Measurements from ENCODE around the gene PTDSS2.

DNA sequence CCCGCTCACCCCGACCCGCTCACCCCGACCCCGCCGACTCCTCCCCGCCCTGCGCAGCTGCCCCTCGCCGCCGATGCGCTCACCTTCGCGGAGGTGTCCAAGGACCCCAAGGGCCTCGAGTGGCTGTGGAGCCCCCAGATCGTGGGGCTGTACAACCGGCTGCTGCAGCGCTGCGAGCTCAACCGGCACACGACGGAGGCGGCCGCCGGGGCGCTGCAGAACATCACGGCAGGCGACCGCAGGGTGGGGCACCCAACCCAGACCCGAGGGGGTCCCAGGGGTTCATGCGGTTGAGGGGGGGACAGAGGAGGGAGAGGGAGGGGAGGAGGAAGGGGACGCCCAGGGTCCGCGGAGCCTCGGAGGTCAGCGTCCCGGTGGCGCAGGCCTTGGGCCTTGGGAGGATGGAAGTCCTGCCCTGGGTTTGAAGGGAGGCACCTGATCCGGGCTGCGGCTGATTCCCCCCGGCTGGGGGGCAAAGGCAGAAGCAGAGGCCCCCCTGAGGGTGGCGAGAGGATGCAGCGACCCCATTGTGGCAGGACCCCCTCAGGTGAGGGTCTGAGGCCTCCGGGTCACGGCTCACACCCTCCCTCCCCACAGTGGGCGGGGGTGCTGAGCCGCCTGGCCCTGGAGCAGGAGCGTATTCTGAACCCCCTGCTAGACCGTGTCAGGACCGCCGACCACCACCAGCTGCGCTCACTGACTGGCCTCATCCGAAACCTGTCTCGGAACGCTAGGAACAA is 46.9 kb upstream of the PTDSS2 start:
- TF ChIP-seq, protein P1, sequence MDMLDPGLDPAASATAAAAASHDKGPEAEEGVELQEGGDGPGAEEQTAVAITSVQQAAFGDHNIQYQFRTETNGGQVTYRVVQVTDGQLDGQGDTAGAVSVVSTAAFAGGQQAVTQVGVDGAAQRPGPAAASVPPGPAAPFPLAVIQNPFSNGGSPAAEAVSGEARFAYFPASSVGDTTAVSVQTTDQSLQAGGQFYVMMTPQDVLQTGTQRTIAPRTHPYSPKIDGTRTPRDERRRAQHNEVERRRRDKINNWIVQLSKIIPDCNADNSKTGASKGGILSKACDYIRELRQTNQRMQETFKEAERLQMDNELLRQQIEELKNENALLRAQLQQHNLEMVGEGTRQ (IDR thresholded peaks at IDR 0.05; ENCODE audit: low read depth, low read length) = no peak
- TF ChIP-seq FOS (IDR thresholded peaks at IDR 0.05; ENCODE audit: low read depth, low read length) = no peak
- no peak for TF ChIP-seq RFX5 (IDR thresholded peaks at IDR 0.05; ENCODE audit: low read depth, low read length)
- TF ChIP-seq, protein P2, sequence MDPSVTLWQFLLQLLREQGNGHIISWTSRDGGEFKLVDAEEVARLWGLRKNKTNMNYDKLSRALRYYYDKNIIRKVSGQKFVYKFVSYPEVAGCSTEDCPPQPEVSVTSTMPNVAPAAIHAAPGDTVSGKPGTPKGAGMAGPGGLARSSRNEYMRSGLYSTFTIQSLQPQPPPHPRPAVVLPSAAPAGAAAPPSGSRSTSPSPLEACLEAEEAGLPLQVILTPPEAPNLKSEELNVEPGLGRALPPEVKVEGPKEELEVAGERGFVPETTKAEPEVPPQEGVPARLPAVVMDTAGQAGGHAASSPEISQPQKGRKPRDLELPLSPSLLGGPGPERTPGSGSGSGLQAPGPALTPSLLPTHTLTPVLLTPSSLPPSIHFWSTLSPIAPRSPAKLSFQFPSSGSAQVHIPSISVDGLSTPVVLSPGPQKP (IDR thresholded peaks at IDR 0.05; ENCODE audit: borderline replicate concordance, low read depth, low read length) = no peak
- TF ChIP-seq, protein P3, sequence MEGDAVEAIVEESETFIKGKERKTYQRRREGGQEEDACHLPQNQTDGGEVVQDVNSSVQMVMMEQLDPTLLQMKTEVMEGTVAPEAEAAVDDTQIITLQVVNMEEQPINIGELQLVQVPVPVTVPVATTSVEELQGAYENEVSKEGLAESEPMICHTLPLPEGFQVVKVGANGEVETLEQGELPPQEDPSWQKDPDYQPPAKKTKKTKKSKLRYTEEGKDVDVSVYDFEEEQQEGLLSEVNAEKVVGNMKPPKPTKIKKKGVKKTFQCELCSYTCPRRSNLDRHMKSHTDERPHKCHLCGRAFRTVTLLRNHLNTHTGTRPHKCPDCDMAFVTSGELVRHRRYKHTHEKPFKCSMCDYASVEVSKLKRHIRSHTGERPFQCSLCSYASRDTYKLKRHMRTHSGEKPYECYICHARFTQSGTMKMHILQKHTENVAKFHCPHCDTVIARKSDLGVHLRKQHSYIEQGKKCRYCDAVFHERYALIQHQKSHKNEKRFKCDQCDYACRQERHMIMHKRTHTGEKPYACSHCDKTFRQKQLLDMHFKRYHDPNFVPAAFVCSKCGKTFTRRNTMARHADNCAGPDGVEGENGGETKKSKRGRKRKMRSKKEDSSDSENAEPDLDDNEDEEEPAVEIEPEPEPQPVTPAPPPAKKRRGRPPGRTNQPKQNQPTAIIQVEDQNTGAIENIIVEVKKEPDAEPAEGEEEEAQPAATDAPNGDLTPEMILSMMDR (conservative IDR thresholded peaks at IDR 0.05; ENCODE audit: low read depth, low read length) = no peak
- TF ChIP-seq CEBPB (IDR thresholded peaks at IDR 0.05; ENCODE audit: low read depth, low read length) = no peak
- no peak for TF ChIP-seq RAD21 (IDR thresholded peaks at IDR 0.05; ENCODE audit: low read length)
